Muscle of leg (tissue), 11 donors: ENCODE measurements around the gene FAM151A. TPM values are rescaled to one million over a fixed set of nuclear protein-coding genes. Genes with fewer than 3 reads are reported as not detected.
A peak's percentile ranks its signal among the peaks of the same experiment; 100 is the strongest.

Source experiments
- DNase-seq: peaks from one replicate; pipeline ENCODE4 v3.0.0; 2013
- H3K27ac ChIP-seq: one replicate; pipeline ENCODE4 v1.5.1; 2013; ENCODE audit warnings: mild to moderate bottlenecking, low read length, control low read depth
- H3K27me3 ChIP-seq: one replicate; pipeline ENCODE4 v1.6.1; 2013; ENCODE audit warnings: low read length; ENCODE audit not compliant: control insufficient read depth, insufficient read depth
- H3K36me3 ChIP-seq: one replicate; pipeline ENCODE4 v1.6.1; 2013; ENCODE audit warnings: low read length; ENCODE audit not compliant: control insufficient read depth, insufficient read depth
- H3K4me1 ChIP-seq: one replicate; pipeline ENCODE4 v1.6.1; 2013; ENCODE audit warnings: low read length; ENCODE audit not compliant: control insufficient read depth, insufficient read depth
- H3K4me3 ChIP-seq: one replicate; pipeline ENCODE4 v1.5.1; 2013; ENCODE audit warnings: low read length, control low read depth
- H3K9me3 ChIP-seq: replicated peaks from 2 replicates; pipeline ENCODE4 v1.6.1; 2013; ENCODE audit warnings: low read depth, low read length; ENCODE audit not compliant: control insufficient read depth
- WGBS: methylation state at CpG from one replicate; pipeline ENCODE4 v1.1.5; 2013; ENCODE audit warnings: missing lambda C conversion rate; ENCODE audit not compliant: insufficient coverage; 5-methylcytosine and 5-hydroxymethylcytosine counted together
- polyA plus RNA-seq, 8 donors: library from polyadenylated mRNA; unstranded; fragments of 120-200 nt; gene quantifications; one replicate each; pipeline versions ENCODE4 v1.2.1 to v1.2.3, GENCODE V29; 2013; ENCODE audit warnings: inconsistent platforms in 1 of 8, low replicate concordance in 1 of 8; ENCODE audit not compliant: insufficient read length in 8 of 8, insufficient read depth in 1 of 8
- total RNA-seq: library from RNA; stranded (reverse); fragments of 120-200 nt; gene quantifications from one replicate; pipeline ENCODE4 v1.2.4, GENCODE V29; 2013

FAM151A gene
- total and polyA plus RNA-seq, 9 donors = 0.20 to 1.3 (median 0.47) TPM; not detected in 1

- no peak for DNase-seq
- no peak overlapping the region for H3K4me3 ChIP-seq
- H3K27ac ChIP-seq = no peak overlapping the region
- no peaks in the 10 kb centered on the region for H3K9me3 ChIP-seq
- H3K27me3 ChIP-seq = no peaks in the 10 kb centered on the region
- no peaks in the 10 kb centered on the region for H3K36me3 ChIP-seq
- peaks cover 67% of the 10 kb centered on the region for H3K4me1 ChIP-seq
- no CpG with 5 or more reads among the region's 4 CpGs for WGBS
Measured at GRCh38 chr1:54579337-54579781, 44.0 kb downstream of the FAM151A start.

DNA sequence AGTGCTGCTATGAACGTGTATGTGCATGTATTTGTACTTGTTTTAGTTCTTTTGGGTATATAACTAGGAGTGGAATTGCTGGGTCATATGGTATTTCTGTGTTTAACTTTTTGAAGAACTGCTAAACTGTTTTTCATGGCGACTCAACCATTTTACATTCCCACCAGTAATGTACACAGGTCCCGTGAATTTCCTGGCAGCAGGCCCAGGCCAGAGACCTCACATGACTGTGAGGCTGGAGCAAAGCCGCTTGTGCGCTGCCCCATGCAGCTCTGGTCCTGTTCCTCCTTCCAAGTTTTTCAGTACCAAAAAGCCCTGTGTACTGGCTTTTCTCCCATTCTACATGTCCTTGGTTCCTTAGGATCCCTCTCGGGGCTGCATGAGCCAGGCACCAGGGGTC, 45.7 kb downstream of the FAM151A start:
- 22% methylated on average over 4 of the region's 6 CpGs for WGBS
- DNase-seq = peak; percentile 85
- Histone ChIP-seq H3K36me3 (no peaks in the 10 kb centered on the region), H3K4me1 (peaks cover 50% of the 10 kb centered on the region), H3K9me3 (no peaks in the 10 kb centered on the region), H3K27me3 (no peaks in the 10 kb centered on the region), H3K4me3 (no peak overlapping the region), H3K27ac (peak overlapping the region; percentile 62)

DNA sequence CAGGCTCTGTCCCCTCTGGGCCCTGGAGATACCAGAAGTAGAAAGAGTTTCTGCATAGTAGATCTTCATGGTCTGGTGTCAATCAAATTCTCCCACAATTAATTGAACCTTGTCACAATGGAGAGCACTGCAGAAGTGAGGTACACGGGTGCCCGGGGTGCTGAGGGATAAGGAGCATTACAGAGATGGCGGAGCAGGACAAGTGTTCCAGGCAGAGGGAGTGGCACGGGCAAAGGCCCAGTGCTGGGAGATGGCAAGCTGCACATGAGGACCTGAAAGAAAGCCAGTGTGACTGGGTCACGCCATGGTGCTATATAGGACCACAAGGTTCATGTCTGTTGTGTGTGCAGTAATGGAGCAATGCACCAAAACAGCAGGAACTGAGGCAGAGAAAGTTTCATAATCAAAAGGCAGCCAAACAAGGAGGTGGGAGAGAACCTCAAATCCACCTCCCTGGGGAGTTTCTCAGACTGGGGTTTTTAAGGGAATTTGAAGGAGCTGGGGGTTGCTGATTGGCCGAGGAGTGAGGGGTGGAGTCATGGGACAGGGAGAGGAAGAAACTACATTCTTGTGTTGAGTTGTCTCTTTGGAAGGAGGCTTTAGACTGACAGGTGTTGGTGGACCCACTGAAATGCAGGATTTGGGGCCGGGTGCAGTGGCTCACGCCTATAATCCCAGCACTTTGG, 47.6 kb downstream of the FAM151A start:
- Histone ChIP-seq H3K4me3 (no peak overlapping the region), H3K36me3 (no peaks in the 10 kb centered on the region), H3K9me3 (no peaks in the 10 kb centered on the region), H3K4me1 (peaks cover 44% of the 10 kb centered on the region), H3K27me3 (no peaks in the 10 kb centered on the region), H3K27ac (no peak overlapping the region)
- no peak for DNase-seq
- WGBS = 88% methylated on average over 8 of the region's 8 CpGs

- H3K9me3 ChIP-seq = no peaks in the 10 kb centered on the region
- 100% methylated on average over 1 of the region's 3 CpGs for WGBS
- H3K4me3 ChIP-seq = no peak overlapping the region
- peak overlapping the region; percentile 35 for H3K27ac ChIP-seq
- no peaks in the 10 kb centered on the region for H3K36me3 ChIP-seq
- no peaks in the 10 kb centered on the region for H3K27me3 ChIP-seq
- H3K4me1 ChIP-seq = peaks cover 39% of the 10 kb centered on the region
- DNase-seq = no peak
Measured at GRCh38 chr1:54575161-54575560, 48.2 kb downstream of the FAM151A start.

DNA sequence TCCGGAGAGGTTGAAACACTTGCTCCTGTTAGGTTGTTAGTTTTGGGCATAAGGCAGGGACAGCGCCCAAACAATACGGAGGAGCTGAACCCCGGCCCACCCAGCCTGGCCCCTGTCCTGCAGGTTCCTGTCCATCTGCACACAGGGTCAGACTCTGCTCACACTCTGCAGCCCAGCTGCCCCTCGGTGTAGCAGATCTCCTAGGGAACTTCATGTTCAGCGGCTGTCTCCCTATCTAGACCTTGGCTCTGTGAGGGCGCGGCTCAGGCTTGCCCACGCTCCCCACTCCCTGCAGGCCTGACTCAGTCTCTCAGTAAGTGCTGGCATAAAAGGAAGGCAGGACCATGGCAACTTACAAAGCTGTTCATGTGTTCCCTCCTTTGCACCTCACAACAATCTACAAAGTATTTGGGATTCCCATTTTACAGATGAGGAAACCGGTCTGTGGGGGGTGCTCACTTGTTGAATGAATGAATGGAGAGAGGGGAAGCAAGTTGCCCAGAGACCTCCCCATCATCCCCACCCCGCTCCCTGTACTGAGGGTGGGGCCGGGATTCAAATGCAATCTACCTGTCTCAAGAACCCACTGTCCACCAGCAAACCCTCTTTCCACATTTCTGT, 49.1 kb downstream of the FAM151A start:
- H3K9me3 ChIP-seq = no peaks in the 10 kb centered on the region
- H3K27ac ChIP-seq = no peak overlapping the region
- DNase-seq = no peak
- peaks cover 38% of the 10 kb centered on the region for H3K4me1 ChIP-seq
- H3K4me3 ChIP-seq = no peak overlapping the region
- H3K27me3 ChIP-seq = no peaks in the 10 kb centered on the region
- WGBS = 87% methylated on average over 8 of the region's 12 CpGs
- H3K36me3 ChIP-seq = no peaks in the 10 kb centered on the region

- H3K36me3 ChIP-seq = peaks cover 2% of the 10 kb centered on the region
- H3K27ac ChIP-seq = no peak overlapping the region
- H3K4me1 ChIP-seq = peaks cover 31% of the 10 kb centered on the region
- no peaks in the 10 kb centered on the region for H3K9me3 ChIP-seq
- 80% methylated on average over 1 of the region's 3 CpGs for WGBS
- no peak for DNase-seq
- H3K4me3 ChIP-seq = no peak overlapping the region
- H3K27me3 ChIP-seq = no peaks in the 10 kb centered on the region
Measured at GRCh38 chr1:54572542-54572850, 50.8 kb downstream of the FAM151A start.

DNA sequence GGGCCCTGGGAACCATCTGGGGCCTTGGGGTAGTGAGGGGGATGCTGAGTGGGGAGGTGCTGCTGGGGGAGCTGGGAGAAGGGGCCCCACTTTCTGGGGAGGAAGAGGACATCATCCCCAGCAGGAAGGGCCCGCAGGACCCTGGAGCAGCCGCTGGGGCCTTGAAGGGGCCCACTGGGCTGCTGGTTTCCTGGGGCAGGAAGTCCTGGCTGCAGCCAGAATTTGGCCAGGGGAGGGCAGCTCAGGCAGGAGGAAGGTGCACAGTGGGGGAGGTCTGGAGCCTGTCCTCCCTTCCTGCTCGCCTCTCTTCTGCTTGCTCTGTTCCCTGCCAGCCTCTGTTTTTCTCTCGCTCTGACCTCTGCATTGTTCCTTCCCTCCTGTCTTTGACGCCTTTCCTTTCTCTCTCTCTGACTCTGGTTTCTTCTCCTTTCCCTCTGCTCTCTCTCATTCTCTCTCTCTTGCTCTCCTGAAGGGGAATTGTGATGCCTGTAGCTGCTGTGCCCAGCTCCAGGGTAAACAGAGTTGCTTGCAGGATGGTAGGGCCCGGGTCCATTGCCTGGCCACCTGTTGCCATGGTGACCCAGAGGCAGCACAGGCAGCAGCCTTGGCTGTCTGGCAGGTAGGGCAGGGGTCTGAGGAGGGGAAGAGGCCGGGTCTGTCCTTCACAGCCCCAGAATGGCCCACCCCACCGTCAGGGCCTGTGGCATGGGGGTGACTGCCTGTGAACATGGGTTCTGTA, 51.4 kb downstream of the FAM151A start:
- Histone ChIP-seq H3K27me3 (no peaks in the 10 kb centered on the region), H3K9me3 (no peaks in the 10 kb centered on the region), H3K4me3 (no peak overlapping the region), H3K27ac (no peak overlapping the region), H3K36me3 (peaks cover 2% of the 10 kb centered on the region), H3K4me1 (peaks cover 31% of the 10 kb centered on the region)
- WGBS = 16% methylated on average over 6 of the region's 8 CpGs
- DNase-seq = no peak

DNA sequence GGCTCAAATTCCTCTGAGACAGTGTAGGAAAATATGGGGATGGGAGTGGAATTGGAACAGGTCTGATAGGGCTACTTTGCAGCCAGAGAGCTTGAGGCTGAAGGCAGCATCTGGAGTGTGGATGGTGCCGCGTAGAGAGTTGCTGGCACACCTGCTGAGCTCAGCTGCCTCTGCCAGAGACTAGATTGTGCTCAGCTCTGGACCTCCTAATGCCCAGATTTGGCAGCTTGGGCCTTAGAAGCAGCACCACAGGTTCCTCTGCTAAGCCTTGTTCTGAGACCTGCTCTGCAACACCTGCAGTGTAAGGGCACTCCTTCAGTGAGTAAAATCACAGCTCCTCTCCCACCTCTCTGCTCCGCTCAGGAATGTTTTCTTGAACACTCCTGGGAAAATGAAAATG, 52.0 kb downstream of the FAM151A start:
- H3K4me1 ChIP-seq = peaks cover 31% of the 10 kb centered on the region
- 54% methylated on average over 2 of the region's 3 CpGs for WGBS
- H3K36me3 ChIP-seq = peaks cover 2% of the 10 kb centered on the region
- H3K27ac ChIP-seq = no peak overlapping the region
- no peaks in the 10 kb centered on the region for H3K9me3 ChIP-seq
- DNase-seq = no peak
- no peak overlapping the region for H3K4me3 ChIP-seq
- no peaks in the 10 kb centered on the region for H3K27me3 ChIP-seq

GRCh38 chr1:54570161-54570560, 53.2 kb downstream of the FAM151A start:
- H3K27ac ChIP-seq = no peak overlapping the region

DNA sequence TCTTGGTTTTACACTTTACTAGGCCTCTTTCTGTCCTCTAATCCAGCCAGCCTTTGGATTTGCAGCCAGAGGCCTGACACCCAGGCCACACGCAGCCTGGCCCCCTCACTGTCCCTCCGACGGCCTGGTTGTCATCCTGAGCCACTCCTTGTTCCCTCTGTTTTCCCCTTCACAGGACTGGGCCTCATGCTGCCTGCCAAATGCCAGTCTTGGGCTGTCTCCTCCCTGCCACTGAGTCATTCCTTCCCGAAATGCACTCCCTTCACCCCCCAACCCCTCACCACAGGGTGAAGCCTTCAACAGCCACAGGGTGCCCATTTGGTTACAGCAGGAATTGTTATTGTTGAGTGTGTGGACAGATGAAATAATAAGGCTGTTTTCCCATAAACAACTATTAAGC, 54.0 kb downstream of the FAM151A start:
- H3K27me3 ChIP-seq = no peaks in the 10 kb centered on the region
- no peak overlapping the region for H3K4me3 ChIP-seq
- peaks cover 2% of the 10 kb centered on the region for H3K36me3 ChIP-seq
- no peaks in the 10 kb centered on the region for H3K9me3 ChIP-seq
- H3K27ac ChIP-seq = peak overlapping the region; percentile 7
- peaks cover 19% of the 10 kb centered on the region for H3K4me1 ChIP-seq
- DNase-seq = no peak
- 48% methylated on average over 3 of the region's 4 CpGs for WGBS

More at GRCh38 chr1:54570161-54570560, 53.2 kb downstream of the FAM151A start:
- DNase-seq = no peak
- peaks cover 2% of the 10 kb centered on the region for H3K36me3 ChIP-seq
- H3K27me3 ChIP-seq = no peaks in the 10 kb centered on the region
- 83% methylated on average over 1 of the region's 5 CpGs for WGBS
- H3K4me3 ChIP-seq = no peak overlapping the region
- peaks cover 25% of the 10 kb centered on the region for H3K4me1 ChIP-seq
- no peaks in the 10 kb centered on the region for H3K9me3 ChIP-seq
